PC-3 (cell line): ENCODE measurements around the gene WDR7. TPM values are rescaled to one million over a fixed set of nuclear protein-coding genes. Genes with fewer than 3 reads are reported as not detected.

Source experiments
- ATAC-seq: fragments of 200-7000 bp; cut with Tn5 transposase; 2 replicates; pipeline ENCODE4 v1.9.1; 2020; ENCODE audit warnings: mild to moderate bottlenecking, moderate library complexity
- BruUV-seq: library from RNA; stranded (reverse); fragments of 400-500 nt; replicated peaks from 2 replicates; lab custom pipeline; 2021; lab: Mats Ljungman, UMichigan
- CTCF ChIA-PET: fragments of 300-600 bp; sonication (Branson Sonifier 250); formaldehyde crosslinking; loops from one replicate; lab custom pipeline; 2022; ENCODE audit warnings: antibody characterized with exemption; lab: Charles Lee
- POLR2A ChIA-PET: fragments of 300-600 bp; sonication (Branson Sonifier 250); formaldehyde crosslinking; loops from one replicate; lab custom pipeline; 2022; ENCODE audit warnings: antibody characterized with exemption; ENCODE audit not compliant: unreplicated experiment; lab: Charles Lee
- DNase-seq: peaks from one replicate; pipeline ENCODE4 v3.0.0-alpha.2; 2015
- H2AFZ ChIP-seq: fragments of 300-600 bp; sonication (generic); 2 replicates; pipeline ENCODE4 v1.6.0; 2016; ENCODE audit warnings: antibody characterized with exemption, low read length
- H3F3A ChIP-seq: fragments of 300-600 bp; sonication (generic); one replicate; pipeline ENCODE4 v1.6.0; 2017; ENCODE audit warnings: antibody characterized with exemption, low read length, control low read depth, mild to moderate bottlenecking; ENCODE audit not compliant: unreplicated experiment
- H3K27ac ChIP-seq: fragments of 300-600 bp; sonication (generic); 2 replicates; pipeline ENCODE4 v1.5.1; 2016; ENCODE audit warnings: mild to moderate bottlenecking, low read length
- H3K27me3 ChIP-seq: fragments of 300-600 bp; sonication (generic); 2 replicates; pipeline ENCODE4 v1.6.1; 2016; ENCODE audit warnings: low read length, mixed read lengths
- H3K36me3 ChIP-seq: fragments of 300-600 bp; sonication (generic); 2 replicates; pipeline ENCODE4 v1.6.1; 2016; ENCODE audit warnings: low read depth, mixed run types, low read length, mixed read lengths
- H3K4me1 ChIP-seq: fragments of 300-600 bp; sonication (generic); 2 replicates; pipeline ENCODE4 v1.5.1; 2016; ENCODE audit warnings: low read length; ENCODE audit not compliant: insufficient read depth
- H3K4me2 ChIP-seq: fragments of 300-600 bp; sonication (generic); 2 replicates; pipeline ENCODE4 v1.6.0; 2016; ENCODE audit warnings: low read length
- H3K4me3 ChIP-seq: fragments of 300-600 bp; sonication (generic); 2 replicates; pipeline ENCODE4 v1.5.1; 2016; ENCODE audit warnings: mild to moderate bottlenecking, low read length, mixed read lengths
- H3K79me2 ChIP-seq: fragments of 300-600 bp; sonication (generic); 2 replicates; pipeline ENCODE4 v1.6.1; 2017; ENCODE audit warnings: low read length, mixed read lengths
- H3K9ac ChIP-seq: fragments of 300-600 bp; sonication (generic); 2 replicates; pipeline ENCODE4 v1.6.0; 2016; ENCODE audit warnings: mild to moderate bottlenecking, low read length
- H3K9me2 ChIP-seq: fragments of 300-600 bp; sonication (generic); replicated peaks from 2 replicates; pipeline ENCODE4 v1.6.1; 2016; ENCODE audit warnings: mixed run types, low read length, mixed read lengths
- H3K9me3 ChIP-seq: fragments of 300-600 bp; sonication (generic); 2 replicates; pipeline ENCODE4 v1.6.1; 2016; ENCODE audit warnings: low read length, mixed read lengths
- H4K20me1 ChIP-seq: fragments of 300-600 bp; sonication (generic); 2 replicates; pipeline ENCODE4 v1.6.1; 2016; ENCODE audit warnings: low read length, mixed read lengths
- EZH2 ChIP-seq: fragments of 300-600 bp; sonication (generic); IDR thresholded peaks from one replicate; pipeline ENCODE4 v1.6.1; 2017; ENCODE audit warnings: antibody characterized with exemption, mild to moderate bottlenecking, low read length; ENCODE audit not compliant: unreplicated experiment
- EZH2phosphoT487 ChIP-seq: fragments of 300-600 bp; sonication (generic); IDR thresholded peaks from 2 replicates; pipeline ENCODE4 v1.6.1; 2018; ENCODE audit warnings: mild to moderate bottlenecking, antibody characterized with exemption, low read length, borderline replicate concordance
- intact Hi-C: fragments of 100-400 bp; cut with micrococcal nuclease; formaldehyde crosslinking; loops from 2 replicates; pipeline ENCODE4 v1.9.0; 2023
- total RNA-seq: library from RNA; depleted of rRNA; stranded (reverse); fragments of >200 nt; gene quantifications from 2 replicates; pipeline ENCODE4 v1.2.3, GENCODE V29; 2014
- TF ChIP-seq, protein P1 (sequence below): fragments of 300-600 bp; sonication (generic); conservative IDR thresholded peaks from 2 replicates; pipeline ENCODE4 v1.5.1; 2017; ENCODE audit warnings: antibody characterized with exemption, low read depth, mild to moderate bottlenecking, low read length

The WDR7 gene
- total RNA-seq, 1 experiment from 2014 or later = 16.0 TPM

DNA sequence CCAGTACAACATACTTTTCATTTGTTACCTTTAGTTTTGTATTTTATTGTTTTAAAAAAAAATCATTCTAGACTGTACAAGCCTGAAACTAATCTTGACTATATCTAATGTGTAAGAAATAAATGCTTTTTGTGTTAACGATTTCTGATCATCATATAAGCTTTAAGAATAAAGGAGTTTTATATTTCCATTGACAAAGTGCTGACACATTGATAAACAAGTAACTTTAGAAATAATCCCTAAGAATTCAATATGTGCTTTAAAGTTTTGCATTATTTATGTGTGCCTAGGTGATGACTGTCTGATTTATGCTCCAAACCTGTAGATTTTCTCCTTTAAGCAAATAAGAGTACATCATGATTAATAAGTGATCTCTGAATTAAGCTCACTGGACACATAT lies 248.5 kb downstream of the WDR7 start:
- Histone ChIP-seq H3K9me3 (no peaks in the 10 kb centered on the region), H3K27ac (no peak overlapping the region), H3K4me1 (peaks cover 8% of the 10 kb centered on the region), H3K4me2 (no peak overlapping the region), H3K79me2 (no peaks in the 10 kb centered on the region), H3K9ac (no peak overlapping the region), H3K9me2 (no peaks in the 10 kb centered on the region), H4K20me1 (no peaks in the 10 kb centered on the region), H3F3A (no peaks in the 10 kb centered on the region), H2AFZ (no peak overlapping the region), H3K36me3 (no peaks in the 10 kb centered on the region), H3K4me3 (no peak overlapping the region), H3K27me3 (no peaks in the 10 kb centered on the region)
- TF ChIP-seq, protein P1, sequence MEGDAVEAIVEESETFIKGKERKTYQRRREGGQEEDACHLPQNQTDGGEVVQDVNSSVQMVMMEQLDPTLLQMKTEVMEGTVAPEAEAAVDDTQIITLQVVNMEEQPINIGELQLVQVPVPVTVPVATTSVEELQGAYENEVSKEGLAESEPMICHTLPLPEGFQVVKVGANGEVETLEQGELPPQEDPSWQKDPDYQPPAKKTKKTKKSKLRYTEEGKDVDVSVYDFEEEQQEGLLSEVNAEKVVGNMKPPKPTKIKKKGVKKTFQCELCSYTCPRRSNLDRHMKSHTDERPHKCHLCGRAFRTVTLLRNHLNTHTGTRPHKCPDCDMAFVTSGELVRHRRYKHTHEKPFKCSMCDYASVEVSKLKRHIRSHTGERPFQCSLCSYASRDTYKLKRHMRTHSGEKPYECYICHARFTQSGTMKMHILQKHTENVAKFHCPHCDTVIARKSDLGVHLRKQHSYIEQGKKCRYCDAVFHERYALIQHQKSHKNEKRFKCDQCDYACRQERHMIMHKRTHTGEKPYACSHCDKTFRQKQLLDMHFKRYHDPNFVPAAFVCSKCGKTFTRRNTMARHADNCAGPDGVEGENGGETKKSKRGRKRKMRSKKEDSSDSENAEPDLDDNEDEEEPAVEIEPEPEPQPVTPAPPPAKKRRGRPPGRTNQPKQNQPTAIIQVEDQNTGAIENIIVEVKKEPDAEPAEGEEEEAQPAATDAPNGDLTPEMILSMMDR = no peak
- TF ChIP-seq EZH2phosphoT487 (no peak), EZH2 (no peak)
- no peak for DNase-seq
- ChIA-PET POLR2A (no interaction called here), CTCF (no interaction called here)
- no TSS peak for BruUV-seq
- intact Hi-C loops = no loop called here
- ATAC-seq = no peak

DNA sequence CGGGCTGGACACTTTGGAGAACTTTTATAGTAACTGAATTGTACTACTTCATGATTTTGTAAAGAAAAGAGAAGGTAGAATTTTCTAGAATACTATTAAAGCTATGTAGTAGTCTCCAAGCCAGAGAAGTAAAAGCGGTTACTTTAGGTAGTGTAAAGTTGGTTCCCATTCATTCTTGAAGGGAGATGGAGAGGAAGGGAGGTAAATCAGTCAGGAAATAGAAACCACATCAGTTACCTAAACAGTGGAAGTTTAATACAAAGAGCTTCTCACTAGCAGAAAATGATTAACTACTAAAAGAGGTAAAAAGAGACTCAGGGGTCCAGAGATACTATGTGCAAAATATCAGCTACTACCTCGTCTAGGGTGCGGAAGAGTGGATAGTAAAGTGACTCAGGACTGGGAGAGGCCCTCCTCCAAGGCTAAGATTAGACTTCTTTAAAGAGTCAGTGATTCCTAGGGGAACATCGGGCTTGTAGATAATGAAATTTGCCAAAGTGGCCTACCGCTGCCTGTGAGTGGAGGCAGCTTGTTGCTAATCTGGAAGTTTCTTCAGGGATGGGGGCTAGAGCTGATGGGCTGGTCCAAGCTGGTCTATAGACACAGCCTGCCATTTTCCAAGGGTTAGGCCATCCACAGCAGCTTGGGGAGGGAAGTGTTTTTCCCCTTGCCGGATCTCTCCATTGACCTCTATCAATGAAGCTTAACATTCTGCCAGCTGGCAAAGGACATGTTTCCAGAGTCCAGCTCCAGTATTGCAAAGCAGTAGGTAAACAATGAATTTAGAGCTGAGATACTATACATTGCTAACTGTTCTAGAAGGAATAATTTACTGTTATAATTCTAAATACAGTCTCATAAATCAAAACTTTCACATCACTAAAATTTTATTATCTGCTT lies 249.3 kb downstream of the WDR7 start:
- ChIA-PET CTCF (no interaction called here), POLR2A (no interaction called here)
- Histone ChIP-seq H3F3A (no peaks in the 10 kb centered on the region), H3K27me3 (no peaks in the 10 kb centered on the region), H4K20me1 (no peaks in the 10 kb centered on the region), H3K4me3 (no peak overlapping the region), H3K9me2 (no peaks in the 10 kb centered on the region), H3K4me2 (no peak overlapping the region), H3K4me1 (peaks cover 8% of the 10 kb centered on the region), H3K9ac (no peak overlapping the region), H2AFZ (no peak overlapping the region), H3K36me3 (no peaks in the 10 kb centered on the region), H3K9me3 (no peaks in the 10 kb centered on the region), H3K79me2 (no peaks in the 10 kb centered on the region), H3K27ac (no peak overlapping the region)
- TF ChIP-seq, protein P1 = no peak
- TF ChIP-seq EZH2 (no peak), EZH2phosphoT487 (no peak)
- intact Hi-C loops = no loop called here
- no peak for DNase-seq
- BruUV-seq = no TSS peak
- ATAC-seq = no peak

DNA sequence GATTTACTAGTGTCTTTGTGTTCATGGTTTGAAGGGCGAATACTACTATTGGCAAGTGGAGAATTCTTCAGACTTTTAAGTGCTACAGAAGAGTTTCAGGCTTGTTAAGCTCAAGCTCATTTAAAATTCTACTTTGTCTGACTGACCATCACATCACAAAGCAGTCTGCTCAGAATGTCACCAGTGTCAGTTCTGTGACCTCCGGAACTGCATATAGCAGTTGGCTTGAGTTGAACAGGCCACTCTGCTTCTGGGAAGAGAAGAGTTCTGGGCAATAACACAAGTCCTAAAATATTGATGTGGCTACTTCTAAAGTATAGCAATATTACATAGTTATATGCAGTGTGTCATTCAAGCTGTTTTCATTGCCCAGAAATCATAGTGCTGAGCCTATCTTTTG lies 250.8 kb downstream of the WDR7 start:
- Histone ChIP-seq H3K9me2 (no peaks in the 10 kb centered on the region), H3K9ac (no peak overlapping the region), H3K79me2 (no peaks in the 10 kb centered on the region), H3K36me3 (no peaks in the 10 kb centered on the region), H3K4me3 (no peak overlapping the region), H3K9me3 (no peaks in the 10 kb centered on the region), H4K20me1 (no peaks in the 10 kb centered on the region), H3K27me3 (no peaks in the 10 kb centered on the region), H3F3A (no peaks in the 10 kb centered on the region), H3K4me1 (peaks cover 8% of the 10 kb centered on the region), H3K27ac (no peak overlapping the region), H2AFZ (no peak overlapping the region), H3K4me2 (no peak overlapping the region)
- no TSS peak for BruUV-seq
- intact Hi-C loops = no loop called here
- POLR2A ChIA-PET = interaction anchor here (0.6 to 0.7 kb wide), 3 partner anchors 172 to 965 kb away, joined by 4 to 6 read pairs (median 4); no protein-coding TSS in a partner anchor
- no peak for ATAC-seq
- no peak for DNase-seq
- TF ChIP-seq EZH2 = no peak
- TF ChIP-seq, protein P1 = no peak
- no peak for TF ChIP-seq EZH2phosphoT487
- CTCF ChIA-PET = no interaction called here
